Measurements from ENCODE around the gene ASCL4.

DNA sequence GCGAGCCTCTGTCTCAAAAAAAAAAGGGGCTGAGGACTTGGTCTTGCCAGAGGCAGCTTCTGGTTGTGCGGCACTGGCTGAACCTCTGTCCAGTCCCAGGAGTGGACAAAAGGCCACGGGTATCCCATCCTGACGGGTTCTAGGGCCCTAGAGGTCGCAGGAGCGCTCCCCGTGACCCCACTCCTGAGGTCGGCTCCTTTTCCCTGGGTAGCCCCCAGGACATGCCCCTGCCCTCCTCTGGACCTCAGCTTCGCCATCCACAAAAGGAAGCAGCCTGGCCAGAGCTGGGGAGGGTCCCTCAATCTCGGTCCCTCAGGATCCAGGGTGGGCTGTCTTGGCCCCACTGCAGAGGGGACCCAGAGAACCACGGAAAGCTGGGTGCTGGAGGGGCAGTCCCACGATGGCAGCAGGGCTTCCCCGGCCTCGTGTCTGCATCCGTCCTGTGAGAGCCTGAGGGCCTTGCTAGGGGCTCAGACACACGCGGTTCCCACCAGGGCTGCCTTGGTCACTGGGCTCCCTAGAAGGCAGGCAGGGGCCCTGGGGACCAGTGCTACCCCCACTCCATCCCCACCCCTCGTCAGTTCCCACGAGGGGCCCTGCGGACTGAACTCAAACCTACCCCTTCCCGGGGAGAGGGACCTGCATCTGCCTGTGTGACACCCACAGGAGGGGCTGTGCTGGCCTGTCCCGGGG, 31.1 kb downstream of the ASCL4 start:
- no peak for TF ChIP-seq EZH2phosphoT487 (IDR thresholded peaks at IDR 0.05; ENCODE audit: borderline replicate concordance, low read length)
- TF ChIP-seq, protein P1, sequence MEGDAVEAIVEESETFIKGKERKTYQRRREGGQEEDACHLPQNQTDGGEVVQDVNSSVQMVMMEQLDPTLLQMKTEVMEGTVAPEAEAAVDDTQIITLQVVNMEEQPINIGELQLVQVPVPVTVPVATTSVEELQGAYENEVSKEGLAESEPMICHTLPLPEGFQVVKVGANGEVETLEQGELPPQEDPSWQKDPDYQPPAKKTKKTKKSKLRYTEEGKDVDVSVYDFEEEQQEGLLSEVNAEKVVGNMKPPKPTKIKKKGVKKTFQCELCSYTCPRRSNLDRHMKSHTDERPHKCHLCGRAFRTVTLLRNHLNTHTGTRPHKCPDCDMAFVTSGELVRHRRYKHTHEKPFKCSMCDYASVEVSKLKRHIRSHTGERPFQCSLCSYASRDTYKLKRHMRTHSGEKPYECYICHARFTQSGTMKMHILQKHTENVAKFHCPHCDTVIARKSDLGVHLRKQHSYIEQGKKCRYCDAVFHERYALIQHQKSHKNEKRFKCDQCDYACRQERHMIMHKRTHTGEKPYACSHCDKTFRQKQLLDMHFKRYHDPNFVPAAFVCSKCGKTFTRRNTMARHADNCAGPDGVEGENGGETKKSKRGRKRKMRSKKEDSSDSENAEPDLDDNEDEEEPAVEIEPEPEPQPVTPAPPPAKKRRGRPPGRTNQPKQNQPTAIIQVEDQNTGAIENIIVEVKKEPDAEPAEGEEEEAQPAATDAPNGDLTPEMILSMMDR (IDR thresholded peaks at IDR 0.05; ENCODE audit: low read depth, low read length, poor library complexity, severe bottlenecking), result no peak

All from DOHH2 (cell line).